CD14-positive monocyte (primary cell): Measurements from ENCODE around the gene PLCB3. TPM values are rescaled to one million over a fixed set of nuclear protein-coding genes. Genes with fewer than 3 reads are reported as not detected.

Source experiments
- DNase-seq, 3 donors: peaks; one replicate each; pipeline ENCODE4 v3.0.0-alpha.2; 2011 to 2022
- H2AFZ ChIP-seq: 2 replicates; pipeline ENCODE4 v1.6.0; 2012; ENCODE audit warnings: mild to moderate bottlenecking, low read depth, low read length, inconsistent platforms; ENCODE audit not compliant: insufficient read depth, poor library complexity, severe bottlenecking
- H3K27ac ChIP-seq, 2 donors: 1 replicate in 1 of 2; 2 replicates in 1 of 2; pipeline ENCODE4 v1.5.1; 2012 to 2013; ENCODE audit warnings: low read length in 2 of 2, control low read depth in 1 of 2, inconsistent platforms in 1 of 2, low read depth in 1 of 2, mild to moderate bottlenecking in 1 of 2
- H3K27me3 ChIP-seq, 2 donors: one replicate each; pipeline versions ENCODE4 v1.6.0 to v1.6.1; 2011 to 2013; ENCODE audit warnings: low read length in 2 of 2; ENCODE audit not compliant: control insufficient read depth in 2 of 2, insufficient read depth in 2 of 2
- H3K36me3 ChIP-seq, 2 donors: replicated peaks in 1 of 2; 1 replicate in 1 of 2; 2 replicates in 1 of 2; pipeline versions ENCODE4 v1.5.1 to v1.6.1; 2012 to 2013; ENCODE audit warnings: low read length in 2 of 2, control low read depth in 1 of 2, inconsistent platforms in 1 of 2, mild to moderate bottlenecking in 1 of 2; ENCODE audit not compliant: insufficient read depth in 2 of 2, control insufficient read depth in 1 of 2
- H3K4me1 ChIP-seq, 2 donors: 1 replicate in 1 of 2; 2 replicates in 1 of 2; pipeline versions ENCODE4 v1.5.1 to v1.6.1; 2012 to 2013; ENCODE audit warnings: low read length in 2 of 2, control low read depth in 1 of 2, inconsistent platforms in 1 of 2, mild to moderate bottlenecking in 1 of 2, moderate library complexity in 1 of 2; ENCODE audit not compliant: insufficient read depth in 2 of 2, control insufficient read depth in 1 of 2
- H3K4me2 ChIP-seq: replicated peaks from 2 replicates; pipeline ENCODE3; 2012; ENCODE audit warnings: low read length, moderate library complexity, mild to moderate bottlenecking; ENCODE audit not compliant: poor library complexity, severe bottlenecking; ENCODE audit errors: extremely low read depth
- H3K4me3 ChIP-seq, 3 experiments: fragments of 200-600 bp in 1 of 3; sonication (generic) in 1 of 3; replicated peaks in 1 of 3; 1 replicate in 2 of 3; 2 replicates in 1 of 3; pipeline ENCODE4 v1.5.1; 2011 to 2013; ENCODE audit warnings: low read length in 3 of 3, mild to moderate bottlenecking in 3 of 3, control low read depth in 2 of 3, low read depth in 2 of 3, inconsistent platforms in 1 of 3, moderate library complexity in 1 of 3
- H3K79me2 ChIP-seq: 2 replicates; pipeline ENCODE4 v1.6.0; 2012; ENCODE audit warnings: mild to moderate bottlenecking, control low read depth, inconsistent platforms, low read length, moderate library complexity; ENCODE audit not compliant: insufficient read depth
- H3K9ac ChIP-seq: 2 replicates; pipeline ENCODE4 v1.6.0; 2017; ENCODE audit warnings: low read length, mild to moderate bottlenecking; ENCODE audit not compliant: insufficient read depth, poor library complexity, severe bottlenecking
- H3K9me3 ChIP-seq, 2 donors: replicated peaks in 1 of 2; 1 replicate in 1 of 2; 2 replicates in 1 of 2; pipeline versions ENCODE4 v1.5.1 to v1.6.1; 2012 to 2013; ENCODE audit warnings: low read length in 2 of 2, control low read depth in 1 of 2; ENCODE audit not compliant: control insufficient read depth in 1 of 2, insufficient read depth in 1 of 2
- H4K20me1 ChIP-seq: 2 replicates; pipeline ENCODE4 v1.6.0; 2012; ENCODE audit warnings: mild to moderate bottlenecking, low read length, control low read depth, moderate library complexity; ENCODE audit not compliant: insufficient read depth
- H3K27ac Mint-ChIP-seq, 7 donors: one replicate each; pipeline ENCODE4 v1.8.0; 2020; ENCODE audit warnings: mild to moderate bottlenecking in 7 of 7, mixed read lengths in 7 of 7, moderate library complexity in 6 of 7, inconsistent platforms in 2 of 7
- H3K27me3 Mint-ChIP-seq, 3 donors: one replicate each; pipeline ENCODE4 v1.8.0; 2021 to 2022; ENCODE audit warnings: low read depth in 3 of 3, mild to moderate bottlenecking in 3 of 3, mixed read lengths in 3 of 3, moderate library complexity in 3 of 3, inconsistent platforms in 1 of 3
- H3K36me3 Mint-ChIP-seq, 2 donors: one replicate each; pipeline ENCODE4 v1.8.0; 2020; ENCODE audit warnings: mixed read lengths in 2 of 2, inconsistent platforms in 1 of 2, mild to moderate bottlenecking in 1 of 2
- H3K4me1 Mint-ChIP-seq: one replicate; pipeline ENCODE4 v1.8.0; 2020; ENCODE audit warnings: mild to moderate bottlenecking, mixed read lengths
- H3K4me3 Mint-ChIP-seq, 2 donors: one replicate each; pipeline ENCODE4 v1.8.0; 2020; ENCODE audit warnings: mild to moderate bottlenecking in 2 of 2, mixed read lengths in 2 of 2, moderate library complexity in 1 of 2
- H3K9me3 Mint-ChIP-seq, 7 donors: one replicate each; pipeline ENCODE4 v1.8.0; 2020 to 2022; ENCODE audit warnings: mixed read lengths in 7 of 7, mild to moderate bottlenecking in 6 of 7, moderate library complexity in 6 of 7, inconsistent platforms in 2 of 7
- WGBS: methylation state at CpG from one replicate; pipeline ENCODE4 v1.1.5; 2013; ENCODE audit warnings: missing lambda C conversion rate; ENCODE audit not compliant: insufficient coverage; 5-methylcytosine and 5-hydroxymethylcytosine counted together
- intact Hi-C, 2 donors: fragments of 100-400 bp; cut with micrococcal nuclease; formaldehyde crosslinking; loops; one replicate each; pipeline versions ENCODE4 v1.15.0 to v1.15.1; 2023
- polyA plus RNA-seq, 3 donors: library from polyadenylated mRNA; depleted of rRNA in 1 of 3; unstranded in 2 of 3; stranded (reverse) in 1 of 3; fragments of 300-500 nt in 2 of 3; fragments of >200 nt in 1 of 3; fragmentation: Illumina TruSeq in 2 of 3; gene quantifications; 1 replicate in 2 of 3; 2 replicates in 1 of 3; pipeline ENCODE4 v1.2.3, GENCODE V29; 2012 to 2021
- TF ChIP-seq, protein P1 (sequence below): fragments of 200-600 bp; IDR thresholded peaks from one replicate; pipeline ENCODE4 v1.8.0; 2022; ENCODE audit warnings: antibody characterized with exemption, mild to moderate bottlenecking

The PLCB3 gene
- polyA plus RNA-seq, 3 donors = 1.1 to 17.8 (median 1.4) TPM

DNA sequence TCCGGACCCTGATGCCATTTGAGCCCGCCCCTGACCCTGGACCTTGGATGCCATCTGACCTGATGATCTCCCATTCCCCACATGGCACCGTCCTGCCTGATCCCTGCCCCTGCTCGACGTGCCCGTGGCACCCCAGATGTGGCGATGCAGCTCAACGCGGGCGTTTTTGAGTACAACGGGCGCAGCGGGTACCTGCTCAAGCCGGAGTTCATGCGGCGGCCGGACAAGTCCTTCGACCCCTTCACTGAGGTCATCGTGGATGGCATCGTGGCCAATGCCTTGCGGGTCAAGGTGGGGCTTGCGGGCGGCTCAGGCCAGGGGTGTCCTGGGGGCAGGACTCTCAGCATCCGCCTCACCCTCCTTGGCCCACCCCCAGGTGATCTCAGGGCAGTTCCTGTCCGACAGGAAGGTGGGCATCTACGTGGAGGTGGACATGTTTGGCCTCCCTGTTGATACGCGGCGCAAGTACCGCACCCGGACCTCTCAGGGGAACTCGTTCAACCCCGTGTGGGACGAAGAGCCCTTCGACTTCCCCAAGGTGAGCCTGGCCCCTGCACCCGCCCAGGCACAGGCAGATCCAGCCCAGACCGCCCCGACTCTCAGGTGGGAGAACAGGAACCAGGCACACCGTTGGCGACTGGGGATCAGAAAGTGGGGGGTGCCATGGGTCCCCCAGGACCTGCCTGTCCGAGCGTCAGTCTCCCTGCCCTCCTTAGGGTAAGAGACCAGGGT is 11.1 kb downstream of the PLCB3 start:
- Histone ChIP-seq H4K20me1 (peaks cover 7% of the 10 kb centered on the region), H3K4me2 (no peak overlapping the region), H3K27ac (no peak overlapping the region), H3K9ac (no peak overlapping the region), H3K79me2 (no peaks in the 10 kb centered on the region), H3K9me3 (no peaks in the 10 kb centered on the region), H3K36me3 (peaks cover 87 to 88% of the 10 kb centered on the region in 2 donors), H3K4me1 (peaks cover 4 to 5% of the 10 kb centered on the region in 2 donors), H3K27me3 (no peaks in the 10 kb centered on the region), H3K4me3 (no peak overlapping the region), H2AFZ (no peak overlapping the region)
- Mint-ChIP-seq H3K4me1 (peaks cover 2% of the 10 kb centered on the region), H3K27me3 (no peaks in the 10 kb centered on the region), H3K4me3 (no peak overlapping the region), H3K36me3 (peaks cover 65 to 87% of the 10 kb centered on the region in 2 donors), H3K27ac (peak overlapping the region in 1 of 7 donors; percentile 17), H3K9me3 (peaks cover 0 to 4% (median 0%) of the 10 kb centered on the region in 7 donors)
- DNase-seq = no peak
- intact Hi-C loops = no loop called here
- 97% methylated on average over 40 of the region's 42 CpGs for WGBS
- TF ChIP-seq, protein P1, sequence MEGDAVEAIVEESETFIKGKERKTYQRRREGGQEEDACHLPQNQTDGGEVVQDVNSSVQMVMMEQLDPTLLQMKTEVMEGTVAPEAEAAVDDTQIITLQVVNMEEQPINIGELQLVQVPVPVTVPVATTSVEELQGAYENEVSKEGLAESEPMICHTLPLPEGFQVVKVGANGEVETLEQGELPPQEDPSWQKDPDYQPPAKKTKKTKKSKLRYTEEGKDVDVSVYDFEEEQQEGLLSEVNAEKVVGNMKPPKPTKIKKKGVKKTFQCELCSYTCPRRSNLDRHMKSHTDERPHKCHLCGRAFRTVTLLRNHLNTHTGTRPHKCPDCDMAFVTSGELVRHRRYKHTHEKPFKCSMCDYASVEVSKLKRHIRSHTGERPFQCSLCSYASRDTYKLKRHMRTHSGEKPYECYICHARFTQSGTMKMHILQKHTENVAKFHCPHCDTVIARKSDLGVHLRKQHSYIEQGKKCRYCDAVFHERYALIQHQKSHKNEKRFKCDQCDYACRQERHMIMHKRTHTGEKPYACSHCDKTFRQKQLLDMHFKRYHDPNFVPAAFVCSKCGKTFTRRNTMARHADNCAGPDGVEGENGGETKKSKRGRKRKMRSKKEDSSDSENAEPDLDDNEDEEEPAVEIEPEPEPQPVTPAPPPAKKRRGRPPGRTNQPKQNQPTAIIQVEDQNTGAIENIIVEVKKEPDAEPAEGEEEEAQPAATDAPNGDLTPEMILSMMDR = no peak

DNA sequence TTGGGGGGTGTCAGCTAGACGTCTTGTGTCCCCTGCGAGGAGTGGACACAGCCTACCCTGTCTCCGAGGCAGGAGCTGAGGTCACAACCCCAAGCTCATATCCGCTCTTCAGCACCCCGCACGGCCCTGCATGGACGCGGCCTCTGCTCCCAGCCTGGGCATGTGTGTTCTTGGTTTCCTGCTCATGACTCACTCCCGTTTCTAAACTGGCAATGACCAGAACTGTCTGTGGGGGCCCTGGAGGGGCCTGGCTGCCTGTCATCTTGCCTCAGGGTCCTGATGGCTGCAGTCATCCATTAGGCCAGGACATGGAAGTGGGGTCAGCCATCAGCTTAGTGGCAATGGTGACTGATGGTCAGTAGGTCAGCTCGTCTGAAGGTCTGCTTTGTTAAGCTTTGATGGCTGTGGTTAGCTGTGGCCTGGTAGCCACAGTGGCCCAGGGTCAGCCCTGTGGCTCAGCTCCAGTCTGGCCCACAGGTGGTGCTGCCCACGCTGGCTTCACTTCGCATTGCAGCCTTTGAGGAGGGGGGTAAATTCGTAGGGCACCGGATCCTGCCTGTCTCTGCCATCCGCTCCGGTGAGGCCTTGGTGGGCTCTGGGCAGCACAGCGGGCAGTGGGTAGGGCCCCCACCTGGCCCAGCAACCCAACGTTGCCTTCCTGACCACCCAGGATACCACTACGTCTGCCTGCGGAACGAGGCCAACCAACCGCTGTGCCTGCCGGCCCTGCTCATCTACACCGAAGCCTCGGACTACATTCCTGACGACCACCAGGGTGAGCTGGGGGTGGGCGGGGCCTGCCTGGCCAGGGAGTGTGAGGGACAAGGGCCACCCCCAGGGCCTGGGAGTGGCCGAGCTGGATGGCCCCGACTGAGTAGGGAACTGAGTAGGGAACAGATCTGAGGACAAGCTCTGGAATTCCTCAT is 12.0 kb downstream of the PLCB3 start:
- WGBS = 87% methylated on average over 24 of the region's 29 CpGs
- Mint-ChIP-seq H3K27ac (peak overlapping the region in 1 of 7 donors; percentile 59), H3K9me3 (peaks cover 0 to 4% (median 0%) of the 10 kb centered on the region in 7 donors), H3K4me3 (no peak overlapping the region), H3K36me3 (peaks cover 57 to 79% of the 10 kb centered on the region in 2 donors), H3K27me3 (no peaks in the 10 kb centered on the region), H3K4me1 (peaks cover 10% of the 10 kb centered on the region)
- intact Hi-C loops = no loop called here
- Histone ChIP-seq H4K20me1 (peaks cover 7% of the 10 kb centered on the region), H3K4me3 (no peak overlapping the region), H3K27me3 (no peaks in the 10 kb centered on the region), H3K27ac (no peak overlapping the region), H3K4me1 (peaks cover 12 to 13% of the 10 kb centered on the region in 2 donors), H3K4me2 (no peak overlapping the region), H2AFZ (no peak overlapping the region), H3K9me3 (no peaks in the 10 kb centered on the region), H3K36me3 (peaks cover 80 to 83% of the 10 kb centered on the region in 2 donors), H3K9ac (no peak overlapping the region), H3K79me2 (no peaks in the 10 kb centered on the region)
- TF ChIP-seq, protein P1 = no peak
- no peak for DNase-seq
